Measurements from ENCODE around the gene BPIFB2.
"Not testable (repeated sequence)": the region's sequence is repeated elsewhere in the genome, so short reads cannot be mapped to it uniquely, and the experiment has no call there.

DNA sequence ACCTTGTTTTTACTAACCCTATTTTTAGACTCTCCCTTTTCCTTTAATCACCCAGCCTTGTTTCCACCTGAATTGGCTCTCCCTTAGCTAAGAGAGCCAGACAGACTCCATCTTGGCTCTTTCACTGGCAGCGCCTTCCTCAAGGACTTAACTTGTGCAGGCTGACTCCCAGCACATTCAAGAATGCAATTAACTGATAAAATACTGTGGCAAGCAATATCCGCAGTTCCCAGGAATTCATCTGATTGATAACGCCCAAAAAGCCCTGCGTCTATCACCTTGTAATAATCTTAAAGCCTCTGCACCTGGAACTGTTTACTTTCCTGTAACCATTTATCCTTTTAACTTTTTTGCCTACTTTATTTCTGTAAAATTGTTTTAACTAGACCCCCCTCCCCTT, 32.4 kb upstream of the BPIFB2 start:
- TF ChIP-seq, protein P1, sequence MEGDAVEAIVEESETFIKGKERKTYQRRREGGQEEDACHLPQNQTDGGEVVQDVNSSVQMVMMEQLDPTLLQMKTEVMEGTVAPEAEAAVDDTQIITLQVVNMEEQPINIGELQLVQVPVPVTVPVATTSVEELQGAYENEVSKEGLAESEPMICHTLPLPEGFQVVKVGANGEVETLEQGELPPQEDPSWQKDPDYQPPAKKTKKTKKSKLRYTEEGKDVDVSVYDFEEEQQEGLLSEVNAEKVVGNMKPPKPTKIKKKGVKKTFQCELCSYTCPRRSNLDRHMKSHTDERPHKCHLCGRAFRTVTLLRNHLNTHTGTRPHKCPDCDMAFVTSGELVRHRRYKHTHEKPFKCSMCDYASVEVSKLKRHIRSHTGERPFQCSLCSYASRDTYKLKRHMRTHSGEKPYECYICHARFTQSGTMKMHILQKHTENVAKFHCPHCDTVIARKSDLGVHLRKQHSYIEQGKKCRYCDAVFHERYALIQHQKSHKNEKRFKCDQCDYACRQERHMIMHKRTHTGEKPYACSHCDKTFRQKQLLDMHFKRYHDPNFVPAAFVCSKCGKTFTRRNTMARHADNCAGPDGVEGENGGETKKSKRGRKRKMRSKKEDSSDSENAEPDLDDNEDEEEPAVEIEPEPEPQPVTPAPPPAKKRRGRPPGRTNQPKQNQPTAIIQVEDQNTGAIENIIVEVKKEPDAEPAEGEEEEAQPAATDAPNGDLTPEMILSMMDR (IDR thresholded peaks at IDR 0.05): not testable (repeated sequence)
- TF ChIP-seq POLR2A (IDR thresholded peaks at IDR 0.05): not testable (repeated sequence)

All from thyroid gland (tissue), 4 donors.